GM19452 (cell line): ENCODE data around the gene NEAT1.
"Not testable (repeated sequence)": the region's sequence is repeated elsewhere in the genome, so short reads cannot be mapped to it uniquely, and the experiment has no call there.

Experiments used
- ATAC-seq: cut with Tn5 transposase; IDR thresholded peaks from one replicate; pipeline ENCODE4 v1.9.1; 2021; ENCODE audit not compliant: unreplicated experiment

Gene NEAT1

GRCh38 chr11:65448418-65449105 lies 26.0 kb downstream of the NEAT1 start:
- no peak for ATAC-seq

- ATAC-seq: not testable (repeated sequence)
Observed at GRCh38 chr11:65451301-65451700, 28.7 kb downstream of the NEAT1 start.

DNA sequence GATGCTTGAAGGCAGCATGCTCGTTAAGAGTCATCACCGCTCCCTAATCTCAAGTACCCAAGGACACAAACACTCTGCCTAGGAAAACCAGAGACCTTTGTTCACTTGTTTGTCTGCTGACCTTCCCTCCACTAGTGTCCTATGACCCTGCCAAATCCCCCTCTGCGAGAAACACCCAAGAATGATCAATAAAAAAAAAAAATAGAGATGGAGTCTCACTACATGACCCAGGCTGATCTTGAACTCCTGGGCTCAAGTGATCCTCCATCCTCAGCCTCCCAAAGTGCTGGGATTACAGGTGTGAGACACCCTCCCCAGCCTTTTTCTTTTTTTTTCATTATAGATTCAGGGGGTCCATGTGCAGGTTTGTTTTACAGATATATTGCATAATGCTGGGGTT lies 29.7 kb downstream of the NEAT1 start:
- ATAC-seq: not testable (repeated sequence)

- no peak for ATAC-seq
Observed at GRCh38 chr11:65452806-65453490, 30.4 kb downstream of the NEAT1 start.

GRCh38 chr11:65454311-65454695 lies 31.7 kb downstream of the NEAT1 start:
- no peak for ATAC-seq

DNA sequence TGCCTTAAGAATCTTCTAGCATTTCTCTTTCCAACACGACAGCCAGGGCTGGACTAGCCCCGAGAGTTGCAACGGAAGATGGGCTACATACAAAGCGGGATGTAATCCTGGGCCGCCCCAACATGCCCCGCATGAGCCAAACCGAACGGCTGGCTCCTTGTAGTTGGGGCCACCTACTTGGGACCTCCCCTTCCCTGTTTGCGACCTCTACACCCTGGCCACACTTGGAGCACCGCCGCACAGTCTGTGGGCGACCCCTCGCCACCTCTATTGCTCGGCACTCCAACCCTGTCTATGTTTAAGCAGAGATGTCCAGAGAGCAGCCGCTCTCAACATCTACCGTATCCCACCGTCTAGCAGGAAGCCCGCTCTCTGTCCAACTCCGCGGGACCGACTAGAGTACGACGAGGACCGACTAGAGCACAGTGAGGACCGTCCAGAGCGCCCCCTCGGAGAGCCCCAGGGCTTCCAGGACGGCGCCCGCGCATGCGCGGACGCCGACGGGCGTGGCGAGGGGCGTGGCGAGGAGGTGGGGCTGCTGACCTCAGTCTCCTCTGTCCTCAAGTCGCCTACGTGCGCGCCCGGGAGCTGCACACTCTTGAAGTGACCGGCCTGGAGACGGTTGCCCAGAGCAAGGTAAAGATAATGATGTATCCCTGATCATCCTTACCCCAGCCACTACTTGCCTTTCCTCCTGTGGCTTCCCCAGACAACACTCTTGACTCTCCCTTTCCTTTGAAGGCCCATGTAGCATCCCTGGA lies 32.3 kb downstream of the NEAT1 start:
- ATAC-seq: peak; percentile 75

DNA sequence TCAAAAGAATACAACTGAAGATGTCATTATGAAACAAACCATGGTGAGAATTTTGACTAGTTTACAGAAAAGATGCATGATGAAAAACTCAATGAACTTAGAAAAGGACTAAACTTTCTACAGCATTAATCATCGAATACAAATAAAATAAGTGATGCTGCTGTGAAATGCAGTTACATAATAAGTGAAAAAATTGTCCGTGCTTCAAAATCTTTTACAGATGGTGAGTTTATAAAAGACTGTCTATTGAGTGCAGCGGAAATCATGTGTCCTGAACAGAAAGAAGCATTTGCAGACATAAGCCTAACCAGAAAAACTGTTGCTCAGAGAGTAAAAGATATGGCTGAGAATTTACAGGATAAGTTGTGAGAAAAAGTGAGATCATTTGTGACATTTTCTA lies 33.8 kb downstream of the NEAT1 start:
- ATAC-seq: no peak

DNA sequence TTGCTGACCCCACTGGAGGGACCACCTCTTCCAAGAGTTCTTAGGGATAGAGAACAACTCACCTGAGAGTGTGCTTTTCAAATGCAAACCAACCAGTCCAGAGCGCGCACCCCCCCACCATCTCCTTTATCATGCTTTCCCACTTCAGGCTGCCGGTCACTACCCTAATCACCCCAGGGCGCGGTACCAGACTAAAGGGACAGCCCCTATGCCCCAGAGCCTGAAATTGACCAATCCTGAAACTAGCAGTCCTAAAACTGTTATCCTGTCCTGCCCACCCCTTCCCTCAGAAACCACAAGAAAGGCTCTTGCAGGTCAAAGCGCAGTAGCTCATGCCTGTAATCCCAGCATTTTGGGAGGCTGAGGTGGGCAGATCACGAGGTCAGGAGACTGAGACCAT lies 37.0 kb downstream of the NEAT1 start:
- no peak for ATAC-seq

GRCh38 chr11:65465471-65465870 lies 42.9 kb downstream of the NEAT1 start:
- not testable (repeated sequence) for ATAC-seq

- ATAC-seq: not testable (repeated sequence)
Observed at GRCh38 chr11:65467306-65467705, 44.7 kb downstream of the NEAT1 start.

GRCh38 chr11:65468874-65469333 lies 46.3 kb downstream of the NEAT1 start:
- ATAC-seq: no peak

DNA sequence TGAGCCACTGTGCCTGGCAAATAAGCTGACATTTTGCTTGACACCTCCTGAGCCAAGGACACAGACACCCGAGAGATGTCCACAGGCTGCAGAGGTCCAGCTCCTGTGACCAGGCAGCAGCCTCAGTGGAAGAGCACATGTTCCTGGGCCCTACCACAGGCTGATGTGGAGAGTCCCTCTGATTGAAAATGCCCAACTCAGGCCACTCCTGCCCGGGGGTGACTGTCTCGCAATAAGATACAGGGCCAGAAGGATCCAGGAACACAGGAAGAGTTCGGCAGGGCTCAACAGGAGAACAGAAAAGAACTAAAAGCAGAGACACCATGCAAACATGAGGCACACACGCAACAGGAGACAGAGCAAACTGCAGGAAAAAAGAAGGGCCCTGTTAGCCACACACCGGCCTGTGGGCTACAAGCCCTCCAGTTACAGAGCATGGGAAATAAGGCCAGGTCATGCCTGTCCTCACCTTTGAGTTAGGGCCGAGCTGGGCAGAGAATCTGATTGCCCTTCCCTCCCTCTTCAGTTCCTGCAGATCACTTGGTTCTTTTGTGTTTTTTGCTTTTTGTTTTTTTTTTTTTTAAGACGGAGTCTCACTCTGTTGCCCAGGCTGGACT lies 47.9 kb downstream of the NEAT1 start:
- ATAC-seq: no peak

GRCh38 chr11:65471447-65471891 lies 48.9 kb downstream of the NEAT1 start:
- no peak for ATAC-seq

DNA sequence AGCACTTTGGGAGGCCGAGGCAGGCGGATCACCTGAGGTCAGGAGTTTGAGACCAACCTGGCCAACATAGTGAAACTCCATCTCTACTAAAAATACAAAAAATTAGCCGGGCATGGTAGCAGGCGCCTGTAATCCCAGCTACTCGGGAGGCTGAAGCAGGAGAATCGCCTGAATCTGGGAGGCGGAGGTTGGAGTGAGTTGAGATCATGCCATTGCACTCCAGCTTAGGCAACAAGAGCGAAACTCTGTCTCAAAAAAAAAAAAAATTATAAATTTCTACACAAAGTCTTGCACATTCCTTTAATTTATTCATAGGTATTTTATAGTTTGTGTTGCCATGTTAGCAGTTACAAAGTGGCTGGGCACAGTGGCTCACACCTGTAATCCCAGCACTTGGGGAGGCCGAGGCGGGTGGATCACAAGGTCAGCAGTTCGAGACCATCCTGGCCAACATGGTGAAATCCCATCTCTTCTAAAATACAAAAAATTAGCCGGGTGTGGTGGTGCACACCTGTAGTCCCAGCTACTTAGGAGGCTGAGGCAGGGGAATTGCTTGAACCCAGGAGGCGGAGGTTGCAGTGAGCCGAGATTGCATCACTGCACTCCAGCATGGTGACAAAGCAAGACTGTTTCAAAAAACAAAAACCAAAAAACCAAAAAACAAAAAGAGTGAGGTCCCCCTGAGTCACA lies 50.1 kb downstream of the NEAT1 start:
- not testable (repeated sequence) for ATAC-seq

- ATAC-seq: no peak
Observed at GRCh38 chr11:65473278-65473860, 50.8 kb downstream of the NEAT1 start.

GRCh38 chr11:65474864-65475263 lies 52.3 kb downstream of the NEAT1 start:
- ATAC-seq: no peak

DNA sequence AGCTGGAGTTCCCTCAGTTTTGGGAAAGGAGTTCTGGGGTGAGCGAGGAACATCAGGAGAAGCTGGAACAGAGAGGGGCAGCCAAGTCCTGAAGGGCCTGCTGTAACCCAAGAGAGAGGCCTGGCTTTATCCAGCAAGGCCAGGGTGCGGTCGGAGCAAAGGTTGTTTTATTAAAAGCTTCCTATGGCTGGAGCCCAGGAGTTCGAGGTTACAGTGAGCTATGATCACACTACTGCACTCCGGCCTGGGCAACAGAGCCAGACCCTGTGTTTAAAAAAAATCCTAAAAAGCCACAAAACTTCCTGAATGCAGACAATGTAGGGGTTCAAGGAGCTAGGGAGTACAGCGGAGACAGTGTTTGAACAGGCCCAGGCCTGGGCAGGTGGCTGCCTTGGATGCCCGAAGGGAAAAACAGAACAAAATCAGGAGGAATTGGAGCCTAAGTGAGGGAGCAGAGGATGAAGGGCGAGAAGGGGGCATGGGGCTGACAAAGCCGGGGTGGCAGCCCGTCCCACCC lies 54.1 kb downstream of the NEAT1 start:
- ATAC-seq: no peak

DNA sequence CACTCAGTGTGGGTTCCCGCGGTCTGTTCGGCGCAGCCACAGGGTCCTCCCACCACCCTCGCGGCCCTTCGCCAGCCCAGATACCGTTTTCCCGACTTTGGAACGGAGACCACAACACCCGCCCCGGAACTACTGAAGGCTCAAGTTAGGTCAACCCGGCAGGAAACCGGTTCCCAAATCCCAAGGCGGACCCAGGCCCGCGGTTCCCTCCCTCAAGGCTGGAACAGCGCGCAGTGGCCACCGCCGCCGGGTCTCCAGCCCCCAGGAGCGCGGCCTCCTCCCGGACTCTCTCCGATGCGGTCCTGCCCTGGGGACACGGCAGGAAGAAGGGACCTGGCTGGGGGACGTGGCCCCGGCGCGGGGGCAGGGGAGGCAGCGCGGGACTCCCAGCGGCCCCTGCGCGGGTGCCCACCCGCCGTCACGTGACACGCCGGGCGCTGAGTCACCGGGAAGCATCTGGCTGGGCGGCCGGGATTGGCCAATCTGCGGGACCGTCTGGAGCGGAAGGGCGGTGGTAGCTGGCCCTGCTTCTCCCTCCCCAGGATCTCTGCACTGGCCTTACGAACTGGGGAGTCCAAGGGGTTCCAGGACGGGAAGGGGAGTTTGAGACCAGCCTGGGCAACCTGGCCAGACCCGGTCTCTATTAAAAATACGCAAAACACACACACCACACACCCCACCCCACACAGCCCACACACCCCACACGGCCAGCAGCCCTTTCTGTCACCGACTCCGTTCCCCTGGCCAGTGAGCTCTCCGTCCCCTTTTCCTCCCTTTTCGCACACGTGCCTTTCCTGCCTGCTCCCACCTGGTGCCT lies 54.8 kb downstream of the NEAT1 start:
- peak; percentile 84 for ATAC-seq
